SU-DHL-6 (cell line): ENCODE results near the gene NOL3.

Experiments
- EZH2phosphoT487 ChIP-seq: fragments of 200-600 bp; sonication (generic), shearing (Covaris generic); conservative IDR thresholded peaks from 2 replicates; pipeline ENCODE4 v1.6.1; 2018; ENCODE audit warnings: mild to moderate bottlenecking, antibody characterized with exemption, low read length, moderate library complexity, mixed read lengths
- TF ChIP-seq, protein P1 (sequence below): fragments of 200-600 bp; sonication (generic); IDR thresholded peaks from one replicate; pipeline ENCODE4 v1.5.1; 2017; ENCODE audit warnings: antibody characterized with exemption, mild to moderate bottlenecking, low read length, moderate library complexity; ENCODE audit not compliant: insufficient read depth, poor library complexity, severe bottlenecking

GRCh38 chr16:67212766-67213165 lies 42.4 kb downstream of the NOL3 start:
- TF ChIP-seq, protein P1, sequence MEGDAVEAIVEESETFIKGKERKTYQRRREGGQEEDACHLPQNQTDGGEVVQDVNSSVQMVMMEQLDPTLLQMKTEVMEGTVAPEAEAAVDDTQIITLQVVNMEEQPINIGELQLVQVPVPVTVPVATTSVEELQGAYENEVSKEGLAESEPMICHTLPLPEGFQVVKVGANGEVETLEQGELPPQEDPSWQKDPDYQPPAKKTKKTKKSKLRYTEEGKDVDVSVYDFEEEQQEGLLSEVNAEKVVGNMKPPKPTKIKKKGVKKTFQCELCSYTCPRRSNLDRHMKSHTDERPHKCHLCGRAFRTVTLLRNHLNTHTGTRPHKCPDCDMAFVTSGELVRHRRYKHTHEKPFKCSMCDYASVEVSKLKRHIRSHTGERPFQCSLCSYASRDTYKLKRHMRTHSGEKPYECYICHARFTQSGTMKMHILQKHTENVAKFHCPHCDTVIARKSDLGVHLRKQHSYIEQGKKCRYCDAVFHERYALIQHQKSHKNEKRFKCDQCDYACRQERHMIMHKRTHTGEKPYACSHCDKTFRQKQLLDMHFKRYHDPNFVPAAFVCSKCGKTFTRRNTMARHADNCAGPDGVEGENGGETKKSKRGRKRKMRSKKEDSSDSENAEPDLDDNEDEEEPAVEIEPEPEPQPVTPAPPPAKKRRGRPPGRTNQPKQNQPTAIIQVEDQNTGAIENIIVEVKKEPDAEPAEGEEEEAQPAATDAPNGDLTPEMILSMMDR = no peak
- TF ChIP-seq EZH2phosphoT487 = no peak
